H9 (cell line): Measurements from ENCODE around the gene TMEM244. TPM values are rescaled to one million over a fixed set of nuclear protein-coding genes. Genes with fewer than 3 reads are reported as not detected.

ENCODE experiments used
- DNase-seq: peaks from one replicate; pipeline ENCODE4 v3.0.0-alpha.2; 2017
- H2AFZ ChIP-seq: one replicate; pipeline ENCODE4 v1.6.1; 2013; ENCODE audit warnings: mild to moderate bottlenecking, low read length, control low read depth, moderate library complexity
- H2AK5ac ChIP-seq: 2 replicates; pipeline ENCODE4 v1.6.1; 2013; ENCODE audit warnings: low read length, control low read depth, mixed read lengths; ENCODE audit not compliant: insufficient read length
- H2BK120ac ChIP-seq: one replicate; pipeline ENCODE4 v1.6.1; 2013; ENCODE audit warnings: low read depth, mild to moderate bottlenecking, low read length, control low read depth, inconsistent platforms; ENCODE audit not compliant: poor library complexity, severe bottlenecking
- H2BK12ac ChIP-seq: 2 replicates; pipeline ENCODE4 v1.6.1; 2013; ENCODE audit warnings: low read length, control low read depth, mixed read lengths, low read depth; ENCODE audit not compliant: insufficient read length
- H2BK15ac ChIP-seq: 2 replicates; pipeline ENCODE4 v1.6.1; 2013; ENCODE audit warnings: low read depth, low read length, control low read depth
- H2BK20ac ChIP-seq: one replicate; pipeline ENCODE4 v1.6.1; 2013; ENCODE audit warnings: low read depth, mild to moderate bottlenecking, low read length, control low read depth, inconsistent platforms; ENCODE audit not compliant: poor library complexity, severe bottlenecking
- H2BK5ac ChIP-seq: 2 replicates; pipeline ENCODE4 v1.6.1; 2013; ENCODE audit warnings: low read length, control low read depth, mixed read lengths; ENCODE audit not compliant: insufficient read length
- H3K14ac ChIP-seq: 2 replicates; pipeline ENCODE4 v1.6.1; 2013; ENCODE audit warnings: low read length, control low read depth; ENCODE audit not compliant: insufficient read depth
- H3K18ac ChIP-seq: 2 replicates; pipeline ENCODE4 v1.6.1; 2013; ENCODE audit warnings: low read depth, mild to moderate bottlenecking, mixed read lengths, low read length, control low read depth; ENCODE audit not compliant: insufficient read length
- H3K23ac ChIP-seq: 2 replicates; pipeline ENCODE4 v1.6.1; 2013; ENCODE audit warnings: low read length, control low read depth, mixed read lengths, low read depth; ENCODE audit not compliant: insufficient read length
- H3K23me2 ChIP-seq: 2 replicates; pipeline ENCODE4 v1.6.1; 2013; ENCODE audit warnings: low read depth, mild to moderate bottlenecking, mixed read lengths, low read length, control low read depth; ENCODE audit not compliant: insufficient read length, poor library complexity, severe bottlenecking
- H3K27ac ChIP-seq: 2 replicates; pipeline ENCODE4 v1.5.1; 2013; ENCODE audit warnings: low read length, control low read depth, mixed read lengths, low read depth; ENCODE audit not compliant: insufficient read length
- H3K27me3 ChIP-seq: 2 replicates; pipeline ENCODE4 v1.6.1; 2013; ENCODE audit warnings: low read length, control low read depth, inconsistent platforms; ENCODE audit not compliant: insufficient read depth
- H3K4ac ChIP-seq: 2 replicates; pipeline ENCODE4 v1.6.1; 2013; ENCODE audit warnings: low read depth, mild to moderate bottlenecking, control low read depth, inconsistent platforms, low read length, moderate library complexity
- H3K4me1 ChIP-seq: 2 replicates; pipeline ENCODE4 v1.6.1; 2013; ENCODE audit warnings: low read length, control low read depth, inconsistent platforms; ENCODE audit not compliant: insufficient read depth
- H3K4me2 ChIP-seq: 2 replicates; pipeline ENCODE4 v1.6.1; 2013; ENCODE audit warnings: low read length, control low read depth, mixed read lengths; ENCODE audit not compliant: insufficient read length, insufficient read depth
- H3K56ac ChIP-seq: 2 replicates; pipeline ENCODE4 v1.6.1; 2013; ENCODE audit warnings: low read depth, mild to moderate bottlenecking, mixed read lengths, low read length, control low read depth; ENCODE audit not compliant: insufficient read length
- H3K79me1 ChIP-seq: 2 replicates; pipeline ENCODE4 v1.6.1; 2013; ENCODE audit warnings: low read depth, mild to moderate bottlenecking, moderate library complexity, low read length, control low read depth, inconsistent platforms; ENCODE audit not compliant: insufficient read depth, poor library complexity, severe bottlenecking
- H3K79me2 ChIP-seq: 2 replicates; pipeline ENCODE4 v1.6.1; 2013; ENCODE audit warnings: low read length, control low read depth, inconsistent platforms; ENCODE audit not compliant: insufficient read depth
- H3K9ac ChIP-seq: 2 replicates; pipeline ENCODE4 v1.6.1; 2013; ENCODE audit warnings: low read length, control low read depth, mixed read lengths; ENCODE audit not compliant: insufficient read length; ENCODE audit errors: extremely low read depth
- H3K9me3 ChIP-seq: one replicate; pipeline ENCODE4 v1.6.1; 2013; ENCODE audit warnings: low read depth, low read length, inconsistent platforms; ENCODE audit not compliant: control insufficient read depth
- H3T11ph ChIP-seq: one replicate; pipeline ENCODE4 v1.6.1; 2013; ENCODE audit warnings: mild to moderate bottlenecking, low read length, control low read depth, inconsistent platforms
- H4K20me1 ChIP-seq: one replicate; pipeline ENCODE4 v1.6.1; 2013; ENCODE audit not compliant: control insufficient read depth, insufficient read length, insufficient read depth
- H4K5ac ChIP-seq: 2 replicates; pipeline ENCODE4 v1.6.1; 2013; ENCODE audit warnings: low read depth, mild to moderate bottlenecking, mixed read lengths, low read length, control low read depth; ENCODE audit not compliant: insufficient read length
- H4K8ac ChIP-seq: replicated peaks from 2 replicates; pipeline ENCODE4 v1.6.1; 2013; ENCODE audit warnings: low read length, control low read depth, mixed read lengths, low read depth; ENCODE audit not compliant: insufficient read length
- H4K91ac ChIP-seq: 2 replicates; pipeline ENCODE4 v1.6.1; 2013; ENCODE audit warnings: low read depth, mild to moderate bottlenecking, moderate library complexity, mixed read lengths, low read length, control low read depth; ENCODE audit not compliant: insufficient read length
- H3K27ac Mint-ChIP-seq, 3 experiments: 2 replicates in 2 of 3; 3 replicates in 1 of 3; pipeline ENCODE4 v1.8.0; 2020 to 2021; ENCODE audit warnings: mixed read lengths in 3 of 3, mild to moderate bottlenecking in 1 of 3, moderate library complexity in 1 of 3
- H3K27me3 Mint-ChIP-seq: 2 replicates; pipeline ENCODE4 v1.8.0; 2021; ENCODE audit warnings: low read depth, mild to moderate bottlenecking, moderate library complexity, mixed read lengths
- H3K36me3 Mint-ChIP-seq, 3 experiments: 2 replicates in 2 of 3; 3 replicates in 1 of 3; pipeline ENCODE4 v1.8.0; 2020 to 2021; ENCODE audit warnings: low read depth in 3 of 3, mixed read lengths in 3 of 3; ENCODE audit not compliant: insufficient read depth in 1 of 3
- H3K4me1 Mint-ChIP-seq, 2 experiments: 2 replicates each; pipeline ENCODE4 v1.8.0; 2020; ENCODE audit warnings: mixed read lengths in 2 of 2
- H3K4me3 Mint-ChIP-seq, 2 experiments: 2 replicates in 1 of 2; 3 replicates in 1 of 2; pipeline ENCODE4 v1.8.0; 2020 to 2021; ENCODE audit warnings: mild to moderate bottlenecking in 2 of 2, mixed read lengths in 2 of 2, moderate library complexity in 1 of 2
- H3K9me3 Mint-ChIP-seq, 2 experiments: 2 replicates in 1 of 2; 3 replicates in 1 of 2; pipeline ENCODE4 v1.8.0; 2020; ENCODE audit warnings: mild to moderate bottlenecking in 2 of 2, mixed read lengths in 2 of 2, moderate library complexity in 1 of 2
- WGBS: extraction: QIAGEN DNeasy Blood & Tissue Kit; methylation state at CpG from one replicate; pipeline ENCODE4 v1.1.7; 2013; ENCODE audit warnings: missing lambda C conversion rate, low lambda C conversion rate, mixed read lengths; ENCODE audit not compliant: insufficient read length; ENCODE audit errors: extremely low coverage; 5-methylcytosine and 5-hydroxymethylcytosine counted together
- total RNA-seq: library from RNA; stranded (reverse); gene quantifications from 2 replicates; pipeline ENCODE4 v1.2.1, GENCODE V29; 2021
- TF ChIP-seq, protein P1 (sequence below): fragments of 200-600 bp; sonication (generic); conservative IDR thresholded peaks from 3 replicates; pipeline ENCODE4 v1.8.0; 2021; ENCODE audit warnings: antibody characterized with exemption, mild to moderate bottlenecking

Gene TMEM244
- total RNA-seq, 1 experiment from 2014 or later: not detected

DNA sequence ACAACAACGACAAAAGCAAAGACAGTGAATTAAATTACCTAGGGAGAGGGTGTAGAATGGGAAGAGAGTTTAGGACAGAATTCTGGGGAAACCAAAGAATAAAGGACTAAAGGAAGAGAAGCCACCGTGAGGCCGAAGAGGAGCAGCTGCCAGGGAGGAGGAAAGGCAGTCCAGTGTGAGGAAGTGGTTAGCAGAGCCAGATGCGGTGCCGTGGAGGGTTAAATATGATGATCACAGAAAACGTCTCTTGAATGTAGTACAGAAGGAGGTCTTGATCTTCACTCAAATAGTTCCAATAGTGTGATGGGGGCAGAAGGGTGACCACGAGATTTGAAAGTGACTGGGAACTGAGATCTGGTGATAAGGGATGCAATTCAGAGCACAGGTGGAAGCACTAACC is 67.7 kb downstream of the TMEM244 start:
- H4K5ac ChIP-seq: no peak overlapping the region
- H3K4ac ChIP-seq: no peak overlapping the region
- H4K91ac ChIP-seq: no peak overlapping the region
- no peak overlapping the region for H2AFZ ChIP-seq
- no peaks in the 10 kb centered on the region for H3K79me2 ChIP-seq
- no peak overlapping the region for H3K27ac ChIP-seq
- no peaks in the 10 kb centered on the region for H3K36me3 Mint-ChIP-seq
- H3K4me1 Mint-ChIP-seq: no peaks in the 10 kb centered on the region
- no peak overlapping the region for H2BK120ac ChIP-seq
- no peak overlapping the region for H3K23ac ChIP-seq
- no peak overlapping the region for H3K9ac ChIP-seq
- no peak overlapping the region for H3K4me2 ChIP-seq
- no peaks in the 10 kb centered on the region for H3K9me3 ChIP-seq
- no peak overlapping the region for H3K56ac ChIP-seq
- no peak overlapping the region for H3K14ac ChIP-seq
- H4K20me1 ChIP-seq: no peaks in the 10 kb centered on the region
- H3K79me1 ChIP-seq: no peaks in the 10 kb centered on the region
- H2BK5ac ChIP-seq: no peak overlapping the region
- H3K27ac Mint-ChIP-seq: no peak overlapping the region; a peak in 1 of 7 replicates
- no peak overlapping the region for H3K4me3 Mint-ChIP-seq
- H3K27me3 Mint-ChIP-seq: peaks cover 3% of the 10 kb centered on the region; the same call in 1 of the 2 replicates
- no peak overlapping the region for H2BK12ac ChIP-seq
- H2BK15ac ChIP-seq: no peak overlapping the region
- no CpG with 5 or more reads among the region's 7 CpGs for WGBS
- H3K18ac ChIP-seq: no peak overlapping the region
- no peaks in the 10 kb centered on the region for H3K27me3 ChIP-seq
- H4K8ac ChIP-seq: no peak overlapping the region
- TF ChIP-seq, protein P1, sequence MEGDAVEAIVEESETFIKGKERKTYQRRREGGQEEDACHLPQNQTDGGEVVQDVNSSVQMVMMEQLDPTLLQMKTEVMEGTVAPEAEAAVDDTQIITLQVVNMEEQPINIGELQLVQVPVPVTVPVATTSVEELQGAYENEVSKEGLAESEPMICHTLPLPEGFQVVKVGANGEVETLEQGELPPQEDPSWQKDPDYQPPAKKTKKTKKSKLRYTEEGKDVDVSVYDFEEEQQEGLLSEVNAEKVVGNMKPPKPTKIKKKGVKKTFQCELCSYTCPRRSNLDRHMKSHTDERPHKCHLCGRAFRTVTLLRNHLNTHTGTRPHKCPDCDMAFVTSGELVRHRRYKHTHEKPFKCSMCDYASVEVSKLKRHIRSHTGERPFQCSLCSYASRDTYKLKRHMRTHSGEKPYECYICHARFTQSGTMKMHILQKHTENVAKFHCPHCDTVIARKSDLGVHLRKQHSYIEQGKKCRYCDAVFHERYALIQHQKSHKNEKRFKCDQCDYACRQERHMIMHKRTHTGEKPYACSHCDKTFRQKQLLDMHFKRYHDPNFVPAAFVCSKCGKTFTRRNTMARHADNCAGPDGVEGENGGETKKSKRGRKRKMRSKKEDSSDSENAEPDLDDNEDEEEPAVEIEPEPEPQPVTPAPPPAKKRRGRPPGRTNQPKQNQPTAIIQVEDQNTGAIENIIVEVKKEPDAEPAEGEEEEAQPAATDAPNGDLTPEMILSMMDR: no peak
- no peaks in the 10 kb centered on the region for H3K9me3 Mint-ChIP-seq
- no peak for DNase-seq
- H3K23me2 ChIP-seq: no peaks in the 10 kb centered on the region
- H3T11ph ChIP-seq: no peak overlapping the region
- H3K4me1 ChIP-seq: no peaks in the 10 kb centered on the region
- no peak overlapping the region for H2BK20ac ChIP-seq
- H2AK5ac ChIP-seq: no peak overlapping the region
